HCT116 (cell line): Measurements from ENCODE around the gene NUDT14. TPM values are rescaled to one million over a fixed set of nuclear protein-coding genes. Genes with fewer than 3 reads are reported as not detected.

Source experiments
- ATAC-seq: fragments of 200-7000 bp; cut with Tn5 transposase; 2 replicates; pipeline ENCODE4 v1.9.1; 2020; ENCODE audit warnings: mild to moderate bottlenecking, moderate library complexity
- BruUV-seq: library from RNA; stranded (reverse); fragments of 400-500 nt; replicated peaks from 2 replicates; lab custom pipeline; 2021; lab: Mats Ljungman, UMichigan
- CTCF ChIA-PET: fragments of 300-600 bp; sonication (Branson Sonifier 250); formaldehyde crosslinking; loops from one replicate; lab custom pipeline; 2021; ENCODE audit warnings: antibody characterized with exemption; lab: Charles Lee
- POLR2A ChIA-PET: fragments of 300-600, 350-600 bp; sonication (Branson Sonifier 250); formaldehyde crosslinking; loops from one replicate; lab custom pipeline; 2021; ENCODE audit warnings: antibody characterized with exemption; lab: Charles Lee
- RAD21 ChIA-PET, 2 experiments: fragments of 300-600 bp; sonication (Branson Sonifier 250); formaldehyde crosslinking; loops; one replicate each; lab custom pipeline; 2023; ENCODE audit warnings: low total read pairs in 2 of 2; ENCODE audit not compliant: uncharacterized antibody in 2 of 2, unreplicated experiment in 2 of 2, low non-redundant PET in 1 of 2; lab: Charles Lee
- DNase-seq: peaks from one replicate; pipeline ENCODE4 v3.0.0-alpha.2; 2010; ENCODE audit warnings: low read depth, low spot score
- H2AFZ ChIP-seq: fragments of 200-600 bp; shearing (Covaris generic), sonication (generic); 2 replicates; pipeline ENCODE4 v1.6.1; 2017; ENCODE audit warnings: low read depth, mixed run types, mixed read lengths, antibody characterized with exemption, low read length; ENCODE audit not compliant: poor library complexity, severe bottlenecking
- H3K27ac ChIP-seq: 2 replicates; pipeline ENCODE4 v1.5.1; 2012; ENCODE audit warnings: low read depth, low read length
- H3K27me3 ChIP-seq: fragments of 200-600 bp; sonication (generic); 2 replicates; pipeline ENCODE4 v1.6.1; 2016; ENCODE audit warnings: mixed run types, low read length, mixed read lengths; ENCODE audit not compliant: insufficient read depth
- H3K36me3 ChIP-seq, 2 experiments: fragments of 200-500 bp in 1 of 2; fragments of 200-600 bp in 1 of 2; sonication (Bioruptor generic) in 1 of 2; sonication (generic) in 1 of 2; 2 replicates each; pipeline versions ENCODE4 v1.5.1 to v1.6.1; 2014 to 2016; ENCODE audit warnings: low read length in 2 of 2, inconsistent platforms in 1 of 2, mixed read lengths in 1 of 2, mixed run types in 1 of 2; ENCODE audit not compliant: insufficient read depth in 2 of 2, control insufficient read depth in 1 of 2
- H3K4me1 ChIP-seq, 2 experiments: fragments of 200-600 bp in 1 of 2; sonication (generic) in 1 of 2; 2 replicates each; pipeline versions ENCODE4 v1.5.1 to v1.6.1; 2012 to 2017; ENCODE audit warnings: low read length in 2 of 2, inconsistent platforms in 1 of 2, mild to moderate bottlenecking in 1 of 2, mixed read lengths in 1 of 2, mixed run types in 1 of 2, moderate library complexity in 1 of 2; ENCODE audit not compliant: insufficient read depth in 2 of 2, control insufficient read depth in 1 of 2
- H3K4me2 ChIP-seq: fragments of 200-600 bp; sonication (generic); 2 replicates; pipeline ENCODE4 v1.6.1; 2017; ENCODE audit warnings: mixed run types, low read length, mixed read lengths
- H3K4me3 ChIP-seq, 2 experiments: fragments of 200-600 bp in 1 of 2; sonication (generic) in 1 of 2; replicated peaks in 1 of 2; 2 replicates each; pipeline ENCODE4 v1.5.1; 2011 to 2016; ENCODE audit warnings: low read length in 2 of 2, control low read depth in 1 of 2, low read depth in 1 of 2, mild to moderate bottlenecking in 1 of 2, mixed read lengths in 1 of 2, mixed run types in 1 of 2
- H3K79me2 ChIP-seq: fragments of 200-600 bp; sonication (generic); 2 replicates; pipeline ENCODE4 v1.6.1; 2017; ENCODE audit warnings: mild to moderate bottlenecking, mixed run types, low read length, moderate library complexity, mixed read lengths; ENCODE audit not compliant: insufficient read depth
- H3K9ac ChIP-seq: fragments of 200-600 bp; sonication (generic); 2 replicates; pipeline ENCODE4 v1.6.1; 2016; ENCODE audit warnings: low read length, mixed read lengths
- H3K9me2 ChIP-seq: fragments of 200-600 bp; sonication (generic), shearing (Covaris generic); 2 replicates; pipeline ENCODE4 v1.6.1; 2017; ENCODE audit warnings: mixed run types, mild to moderate bottlenecking, moderate library complexity; ENCODE audit not compliant: insufficient read depth
- H3K9me3 ChIP-seq, 2 experiments: fragments of 200-500 bp in 1 of 2; fragments of 200-600 bp in 1 of 2; sonication (Bioruptor generic) in 1 of 2; sonication (generic) in 1 of 2; 2 replicates each; pipeline ENCODE4 v1.6.1; 2014 to 2017; ENCODE audit warnings: low read length in 2 of 2, mixed read lengths in 2 of 2, inconsistent platforms in 1 of 2, low read depth in 1 of 2, mild to moderate bottlenecking in 1 of 2, mixed run types in 1 of 2, moderate library complexity in 1 of 2; ENCODE audit not compliant: control insufficient read depth in 1 of 2, insufficient read depth in 1 of 2
- H4K20me1 ChIP-seq: fragments of 200-600 bp; sonication (generic), shearing (Covaris generic); 2 replicates; pipeline ENCODE4 v1.6.1; 2017; ENCODE audit warnings: mixed run types, mild to moderate bottlenecking, moderate library complexity; ENCODE audit not compliant: insufficient read depth
- CBX3 ChIP-seq: IDR thresholded peaks from 2 replicates; pipeline ENCODE4 v1.6.1; 2012; ENCODE audit warnings: low read depth
- CTCF ChIP-seq, 3 experiments: fragments of 200-600 bp in 1 of 3; sonication (generic) in 1 of 3; IDR thresholded peaks in 2 of 3; conservative IDR thresholded peaks in 1 of 3; 2 replicates each; pipeline ENCODE4 v1.5.1; 2012 to 2017; ENCODE audit warnings: low read depth in 2 of 3, low read length in 2 of 3, antibody characterized with exemption in 1 of 3, borderline replicate concordance in 1 of 3, control low read depth in 1 of 3, mild to moderate bottlenecking in 1 of 3, mixed read lengths in 1 of 3, mixed run types in 1 of 3, moderate library complexity in 1 of 3; ENCODE audit not compliant: insufficient read depth in 1 of 3
- EGR1 ChIP-seq: IDR thresholded peaks from 2 replicates; pipeline ENCODE4 v1.6.1; 2012; ENCODE audit warnings: low read depth
- REST ChIP-seq: IDR thresholded peaks from 2 replicates; pipeline ENCODE4 v1.6.1; 2012; ENCODE audit warnings: low read depth
- SIN3A ChIP-seq: IDR thresholded peaks from 2 replicates; pipeline ENCODE4 v1.6.1; 2012; ENCODE audit warnings: low read depth
- SP1 ChIP-seq: IDR thresholded peaks from 2 replicates; pipeline ENCODE4 v1.6.1; 2012; ENCODE audit warnings: low read depth
- intact Hi-C: fragments of 100-400 bp; cut with micrococcal nuclease; formaldehyde crosslinking; loops from 2 replicates; pipeline ENCODE4 v1.10.0; 2022
- total RNA-seq: library from RNA; stranded (reverse); gene quantifications from one replicate; pipeline ENCODE4 v1.2.1, GENCODE V29; 2021; ENCODE audit not compliant: unreplicated experiment

NUDT14 gene
- total RNA-seq, 1 experiment from 2014 or later: 56.1 TPM

- no peak for DNase-seq
- H3K27ac ChIP-seq: no peak overlapping the region
- TF ChIP-seq CTCF (IDR thresholded peaks at IDR 0.05 in 2 of 3, conservative IDR thresholded peaks at IDR 0.05 in 1 of 3; ENCODE audit: borderline replicate concordance in 1 of 3, insufficient read depth in 1 of 3, low read depth in 2 of 3, low read length in 2 of 3): no peak
- TF ChIP-seq REST: no peak
- TF ChIP-seq EGR1: no peak
- TF ChIP-seq SIN3A: no peak
- TF ChIP-seq CBX3: no peak
- TF ChIP-seq SP1: no peak
- TF ChIP-seq, all 23 proteins: peak for 0
- ChIA-PET RAD21 (no interaction called here), CTCF (no interaction called here), POLR2A (no interaction called here)
- ATAC-seq: no peak
- no peaks in the 10 kb centered on the region for H3K27me3 ChIP-seq
- no TSS peak for BruUV-seq
- H3K9me2 ChIP-seq: no peaks in the 10 kb centered on the region
- H3K4me1 ChIP-seq: no peaks in the 10 kb centered on the region
- H3K79me2 ChIP-seq: no peaks in the 10 kb centered on the region
- no peak overlapping the region for H3K4me3 ChIP-seq
- H4K20me1 ChIP-seq: no peaks in the 10 kb centered on the region
- peaks cover 6 to 9% of the 10 kb centered on the region in 2 experiments; a peak in 2 of 4 replicates for H3K36me3 ChIP-seq
- intact Hi-C loops: no loop called here
- H3K9me3 ChIP-seq: no peaks in the 10 kb centered on the region
- H3K4me2 ChIP-seq: no peak overlapping the region
- H2AFZ ChIP-seq: no peak overlapping the region
- H3K9ac ChIP-seq: no peak overlapping the region
These were observed 29.0 kb downstream of the NUDT14 start for GRCh38 chr14:105151838-105152793.
